C1 segment of cervical spinal cord (tissue), 14 donors: ENCODE measurements around the gene STN1.

Experiments
- DNase-seq, 14 donors: peaks; one replicate each; lab custom pipeline; 2025; lab: John Stamatoyannopoulos, UW

The STN1 gene, protein sequence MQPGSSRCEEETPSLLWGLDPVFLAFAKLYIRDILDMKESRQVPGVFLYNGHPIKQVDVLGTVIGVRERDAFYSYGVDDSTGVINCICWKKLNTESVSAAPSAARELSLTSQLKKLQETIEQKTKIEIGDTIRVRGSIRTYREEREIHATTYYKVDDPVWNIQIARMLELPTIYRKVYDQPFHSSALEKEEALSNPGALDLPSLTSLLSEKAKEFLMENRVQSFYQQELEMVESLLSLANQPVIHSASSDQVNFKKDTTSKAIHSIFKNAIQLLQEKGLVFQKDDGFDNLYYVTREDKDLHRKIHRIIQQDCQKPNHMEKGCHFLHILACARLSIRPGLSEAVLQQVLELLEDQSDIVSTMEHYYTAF

GRCh38 chr10:103918053-103918846 lies at the start of gene STN1:
STN1 (minus strand) TSS chr10:103918184; CDS start chr10:103917594, 590 bp downstream.
- peak; percentile 79 to 99 (median 96) for DNase-seq

- peak in 8 of 14 donors; percentile 25 to 74 (median 50) for DNase-seq
Measured at GRCh38 chr10:103967448-103968071, 49.6 kb upstream of the STN1 start.

GRCh38 chr10:103966671-103967447 lies 48.9 kb upstream of the STN1 start, which contains the start of gene SLK:
SLK (plus strand) TSS chr10:103967140; CDS start chr10:103967746, 606 bp downstream.
- peak in 13 of 14 donors; percentile 48 to 90 (median 76) for DNase-seq

- DNase-seq = no peak
Measured at GRCh38 chr10:103960103-103960502, 42.1 kb upstream of the STN1 start.

- DNase-seq = no peak
Measured at GRCh38 chr10:103958996-103959395, 41.0 kb upstream of the STN1 start.

DNA sequence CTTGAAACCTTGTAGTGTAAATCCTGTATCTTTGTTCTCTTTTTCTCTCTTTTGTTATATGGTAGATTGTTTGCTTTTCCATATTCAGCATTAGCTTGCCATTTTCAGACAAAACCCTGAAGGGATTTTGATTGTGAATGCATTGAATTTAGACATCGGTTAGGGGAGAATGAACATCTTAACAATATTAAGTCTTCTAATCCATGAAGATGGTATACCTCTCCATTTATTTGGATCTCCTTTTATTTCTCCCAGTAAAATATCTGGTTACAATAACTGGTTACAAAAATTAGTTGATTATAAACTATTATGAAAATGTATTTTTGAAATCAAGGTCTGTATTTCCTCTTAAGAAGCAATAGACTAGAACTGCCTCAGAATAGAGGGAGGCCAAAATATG lies 36.6 kb upstream of the STN1 start:
- DNase-seq = no peak

DNA sequence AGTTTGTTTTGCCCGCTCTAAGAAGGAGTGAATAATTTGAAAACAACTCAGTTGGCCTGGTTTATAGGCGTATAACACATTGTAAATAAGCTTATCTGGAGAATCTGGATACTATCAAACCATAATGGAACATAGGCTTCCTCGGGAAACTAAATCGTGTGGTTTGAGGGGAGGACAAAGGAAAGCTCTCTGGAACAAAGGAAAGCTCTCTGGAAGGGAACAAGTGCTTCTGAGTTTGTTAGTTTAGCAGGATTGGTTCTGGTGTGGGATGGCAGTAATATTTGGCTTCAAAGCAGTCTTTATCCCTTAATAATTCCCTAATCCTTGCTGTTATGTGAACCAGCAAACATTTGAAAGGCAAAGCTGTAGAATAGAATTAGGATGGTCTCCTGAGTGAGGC lies 34.0 kb upstream of the STN1 start:
- DNase-seq = no peak

GRCh38 chr10:103951183-103951582 lies 33.2 kb upstream of the STN1 start:
- no peak for DNase-seq

DNA sequence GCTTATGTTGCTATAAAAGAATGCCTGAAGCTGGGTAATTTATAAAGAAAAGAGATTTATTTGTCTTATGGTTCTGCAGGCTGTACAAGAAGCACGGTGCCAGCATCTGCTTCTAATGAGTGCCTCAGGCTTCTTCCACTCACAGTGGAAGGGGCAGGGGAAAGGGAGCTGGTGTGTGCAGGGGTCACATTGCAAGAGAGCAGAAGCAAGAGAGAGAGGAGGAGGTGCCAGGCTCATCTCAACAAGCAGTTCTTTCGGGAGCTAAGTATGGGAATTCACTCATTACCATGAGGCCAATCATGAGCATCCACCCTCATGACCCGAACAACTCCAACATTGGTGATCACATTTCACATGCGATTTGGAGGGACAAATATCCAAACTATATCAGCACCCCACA lies 31.7 kb upstream of the STN1 start:
- DNase-seq = no peak

- DNase-seq = no peak
Measured at GRCh38 chr10:103947799-103948516, 30.0 kb upstream of the STN1 start.

DNA sequence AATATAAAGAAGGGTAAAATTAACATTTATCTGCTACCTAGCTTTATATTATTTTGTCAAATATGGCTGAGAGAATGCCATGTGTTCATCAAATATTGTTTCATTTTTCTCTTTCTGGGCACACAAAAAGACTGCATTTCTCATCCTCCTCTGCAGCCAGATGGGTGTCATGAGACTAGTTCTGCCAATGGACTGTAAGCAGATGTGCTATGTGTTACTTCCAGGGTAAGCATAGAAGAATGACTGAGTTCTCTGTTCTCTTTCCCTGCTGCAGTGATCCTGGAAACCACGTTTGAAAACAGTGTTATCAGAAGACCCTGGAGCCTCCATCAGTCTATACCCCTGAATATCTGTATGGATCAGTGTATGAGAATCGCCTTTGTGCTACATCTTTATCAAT lies 24.9 kb upstream of the STN1 start:
- peak in 1 of 14 donors; percentile 2 for DNase-seq

- DNase-seq = no peak
Measured at GRCh38 chr10:103941801-103942200, 23.8 kb upstream of the STN1 start.

DNA sequence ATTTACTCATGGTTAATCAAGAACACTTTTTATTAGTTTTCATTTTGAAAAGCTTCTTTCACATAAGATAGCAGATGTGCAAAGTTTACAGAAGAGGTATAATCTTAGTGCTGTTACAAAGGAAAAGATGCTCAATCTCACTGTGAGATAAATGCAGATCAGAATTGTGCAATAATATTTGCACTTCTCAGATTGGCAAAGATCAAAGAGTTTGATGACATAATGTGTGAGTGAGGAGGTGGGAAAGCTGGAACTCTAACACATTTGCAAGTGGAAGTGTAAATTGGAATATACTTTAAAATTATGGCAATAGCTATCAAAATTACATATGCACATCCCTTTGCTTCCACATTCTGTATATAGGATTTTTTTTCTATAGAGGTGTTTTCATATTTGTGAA lies 21.5 kb upstream of the STN1 start:
- DNase-seq = no peak

DNA sequence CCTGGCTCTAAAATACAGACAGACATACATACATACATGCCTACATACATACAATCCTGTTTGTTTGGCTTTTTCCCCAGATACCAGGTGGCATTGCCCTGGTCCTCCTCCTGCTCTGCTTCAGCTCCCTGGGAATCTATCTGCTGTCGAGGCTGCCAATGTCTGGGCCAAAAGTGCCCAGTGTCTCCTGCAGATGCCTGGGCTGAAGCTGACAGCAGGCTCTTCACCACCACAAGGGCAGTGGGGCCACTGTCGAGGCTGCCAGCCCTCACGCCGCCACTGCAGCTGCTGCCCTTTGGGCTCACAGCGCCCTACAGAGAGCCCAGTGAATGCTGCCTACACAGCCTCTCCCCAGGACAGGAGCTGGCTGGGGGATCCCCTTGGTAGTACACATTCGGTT lies 18.0 kb upstream of the STN1 start:
- DNase-seq = peak in 8 of 14 donors; percentile 7 to 68 (median 17)

- DNase-seq = no peak
Measured at GRCh38 chr10:103934308-103934707, 16.3 kb upstream of the STN1 start.

- peak in 11 of 14 donors; percentile 25 to 64 (median 44) for DNase-seq
Measured at GRCh38 chr10:103933557-103934121, 15.7 kb upstream of the STN1 start.

GRCh38 chr10:103932971-103933370 lies 15.0 kb upstream of the STN1 start:
- no peak for DNase-seq

GRCh38 chr10:103932271-103932670 lies 14.3 kb upstream of the STN1 start:
- no peak for DNase-seq

DNA sequence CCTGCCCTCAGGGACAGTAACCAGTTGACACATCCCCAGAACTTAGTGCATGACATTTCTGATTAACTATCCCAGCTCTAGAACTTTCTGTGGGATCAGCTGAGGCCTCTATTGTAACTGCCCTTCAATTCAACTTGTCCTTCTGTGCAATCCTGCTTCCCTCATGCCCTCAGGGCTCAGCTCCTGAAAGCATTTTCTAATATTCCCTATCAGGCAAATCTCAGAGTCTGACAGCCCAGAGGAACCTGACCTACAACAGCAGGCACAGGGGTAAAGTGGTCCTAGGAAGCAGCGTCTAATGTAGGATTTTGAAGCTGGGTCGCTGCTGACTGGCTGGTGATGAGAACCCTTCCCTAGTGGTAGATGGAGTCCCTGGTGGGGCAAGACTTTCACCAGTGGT lies 13.6 kb upstream of the STN1 start:
- no peak for DNase-seq

GRCh38 chr10:103930881-103931280 lies 12.9 kb upstream of the STN1 start:
- DNase-seq = no peak
